ENCODE data around the gene CGNL1.

The CGNL1 gene

GRCh38 chr15:57375827-57376695 lies at the start of gene CGNL1:
Gene CGNL1, plus strand, starts transcription at chr15:57376505. Its CDS starts 61,495 bp downstream, at chr15:57438000.
- no peak for DNase-seq

GRCh38 chr15:57327985-57328471 lies 48.3 kb upstream of the CGNL1 start:
- no peak for DNase-seq

GRCh38 chr15:57328479-57328878 lies 47.8 kb upstream of the CGNL1 start:
- no peak for DNase-seq

- no peak for DNase-seq
These were observed 47.4 kb upstream of the CGNL1 start for GRCh38 chr15:57328897-57329296.

GRCh38 chr15:57329582-57330367 lies 46.5 kb upstream of the CGNL1 start:
- no peak for DNase-seq

GRCh38 chr15:57330619-57331340 lies 45.5 kb upstream of the CGNL1 start:
- DNase-seq = no peak

GRCh38 chr15:57332326-57332725 lies 44.0 kb upstream of the CGNL1 start:
- no peak for DNase-seq

- DNase-seq = no peak
These were observed 42.8 kb upstream of the CGNL1 start for GRCh38 chr15:57333487-57333886.

- no peak for DNase-seq
These were observed 42.0 kb upstream of the CGNL1 start for GRCh38 chr15:57334257-57334656.

- no peak for DNase-seq
These were observed 41.0 kb upstream of the CGNL1 start for GRCh38 chr15:57335293-57335715.

GRCh38 chr15:57335719-57336118 lies 40.6 kb upstream of the CGNL1 start:
- DNase-seq = no peak

GRCh38 chr15:57337868-57338411 lies 38.4 kb upstream of the CGNL1 start:
- DNase-seq = no peak

- DNase-seq = no peak
These were observed 37.0 kb upstream of the CGNL1 start for GRCh38 chr15:57339321-57339720.

- peak in 2 of 6 experiments; percentile 2 to 15 for DNase-seq
These were observed 35.5 kb upstream of the CGNL1 start for GRCh38 chr15:57340682-57341259.

GRCh38 chr15:57343048-57343447 lies 33.3 kb upstream of the CGNL1 start:
- no peak for DNase-seq

- no peak for DNase-seq
These were observed 32.8 kb upstream of the CGNL1 start for GRCh38 chr15:57343498-57343897.

- DNase-seq = no peak
These were observed 32.0 kb upstream of the CGNL1 start for GRCh38 chr15:57344282-57344681.

- DNase-seq = no peak
These were observed 30.7 kb upstream of the CGNL1 start for GRCh38 chr15:57345584-57345983.

- no peak for DNase-seq
These were observed 28.2 kb upstream of the CGNL1 start for GRCh38 chr15:57348081-57348480.

- no peak for DNase-seq
These were observed 23.6 kb upstream of the CGNL1 start for GRCh38 chr15:57352535-57353316.

GRCh38 chr15:57353317-57353804 lies 22.9 kb upstream of the CGNL1 start:
- no peak for DNase-seq
